SK-N-MC (cell line): ENCODE measurements around the gene HNRNPA1L2.

Source experiments
- DNase-seq: peaks from one replicate; pipeline ENCODE4 v3.0.0-alpha.2; 2011; ENCODE audit warnings: low read depth, low spot score
- H3K27ac ChIP-seq: fragments of 200-600 bp; sonication (generic); 2 replicates; pipeline ENCODE4 v1.5.1; 2016; ENCODE audit warnings: mixed run types
- H3K36me3 ChIP-seq: fragments of 200-600 bp; sonication (generic); 2 replicates; pipeline ENCODE4 v1.6.1; 2017; ENCODE audit warnings: antibody characterized with exemption, low read length, mixed read lengths; ENCODE audit not compliant: insufficient read depth
- H3K4me3 ChIP-seq: fragments of 200-600 bp; sonication (generic); 2 replicates; pipeline ENCODE4 v1.5.1; 2016
- H3K9ac ChIP-seq: fragments of 200-600 bp; sonication (generic); 2 replicates; pipeline ENCODE4 v1.8.0; 2017; ENCODE audit warnings: mixed run types, mixed read lengths; ENCODE audit not compliant: insufficient read length
- H3K9me3 ChIP-seq: fragments of 200-600 bp; sonication (generic); 2 replicates; pipeline ENCODE4 v1.6.1; 2017; ENCODE audit warnings: low read depth, mild to moderate bottlenecking, antibody characterized with exemption, low read length, moderate library complexity, mixed read lengths
- EZH2 ChIP-seq: fragments of 200-600 bp; sonication (generic); IDR thresholded peaks from one replicate; pipeline ENCODE4 v1.6.1; 2017; ENCODE audit warnings: antibody characterized with exemption
- FOXP2 ChIP-seq: optimal IDR thresholded peaks from 2 replicates; pipeline ENCODE3; 2011; ENCODE audit warnings: mild to moderate bottlenecking, moderate library complexity; ENCODE audit not compliant: insufficient read depth; ENCODE audit errors: extremely low read length, control extremely low read depth
- POLR2AphosphoS5 ChIP-seq: IDR thresholded peaks from 2 replicates; pipeline ENCODE4 v1.6.1; 2012; ENCODE audit warnings: mild to moderate bottlenecking, low read depth, low read length, borderline replicate concordance

Gene HNRNPA1L2

DNA sequence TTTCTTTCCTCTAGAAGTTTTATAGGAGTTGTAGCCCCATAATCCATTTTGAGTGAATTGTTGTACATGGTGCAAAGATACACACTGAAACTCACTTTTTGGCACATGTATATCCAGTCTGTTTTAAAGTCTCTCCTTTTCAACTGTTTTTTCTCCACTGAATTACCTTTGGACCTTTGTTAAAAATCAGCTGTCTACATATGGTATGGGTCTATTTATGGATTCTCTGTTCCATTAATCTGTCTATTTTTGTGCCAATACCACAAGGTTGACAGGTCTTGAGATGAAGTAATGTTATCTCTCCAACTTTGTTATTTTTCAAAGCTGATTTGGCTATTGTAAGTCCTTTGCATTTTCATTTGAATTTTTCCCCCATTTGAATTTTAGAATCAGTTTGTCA, 4.7 kb downstream of the HNRNPA1L2 start:
- H3K36me3 ChIP-seq = peaks cover 21% of the 10 kb centered on the region
- no peak overlapping the region for H3K9ac ChIP-seq
- TF ChIP-seq EZH2 (no peak), FOXP2 (no peak), POLR2AphosphoS5 (no peak)
- H3K4me3 ChIP-seq = no peak overlapping the region
- no peak overlapping the region for H3K27ac ChIP-seq
- DNase-seq = no peak
- H3K9me3 ChIP-seq = no peaks in the 10 kb centered on the region

DNA sequence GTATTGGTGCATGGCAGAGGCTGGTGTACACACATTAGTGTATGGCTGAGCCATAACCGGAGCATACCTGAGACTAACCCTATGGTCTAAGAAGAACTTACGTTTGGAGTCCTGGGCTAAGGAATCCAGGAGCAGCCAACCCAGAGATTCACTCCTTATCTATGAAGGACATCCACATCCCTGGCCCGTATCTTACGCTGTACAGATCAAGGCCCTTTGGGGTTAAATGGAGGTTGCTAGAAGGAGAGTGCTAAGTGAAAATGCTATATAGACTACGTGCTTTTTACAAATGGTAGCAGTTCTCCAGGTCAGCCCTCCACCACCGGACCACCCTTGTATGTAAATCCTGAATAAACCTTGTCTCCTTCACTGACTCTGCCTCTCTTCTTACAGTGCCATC, 8.5 kb downstream of the HNRNPA1L2 start:
- peaks cover 29% of the 10 kb centered on the region for H3K36me3 ChIP-seq
- H3K9ac ChIP-seq = peak overlapping the region; percentile 99
- no peak for TF ChIP-seq EZH2
- TF ChIP-seq POLR2AphosphoS5 = no peak
- no peak for TF ChIP-seq FOXP2
- H3K4me3 ChIP-seq = peak overlapping the region; percentile 94
- H3K9me3 ChIP-seq = no peaks in the 10 kb centered on the region
- DNase-seq = no peak
- H3K27ac ChIP-seq = no peak overlapping the region

DNA sequence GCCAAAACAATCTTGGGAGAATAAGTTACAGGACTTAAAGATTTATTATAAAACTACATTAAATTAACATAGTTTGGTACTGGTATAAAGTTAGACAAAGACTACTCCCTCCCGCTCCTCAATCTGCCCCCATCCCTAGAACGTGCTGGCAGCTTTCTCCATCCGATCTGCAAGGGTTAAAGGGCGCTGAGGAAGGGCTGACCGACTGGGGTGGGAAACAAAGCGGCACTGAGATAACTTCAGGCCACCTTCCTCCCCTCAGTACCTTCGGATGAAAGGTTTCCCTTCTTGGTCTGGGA, 9.6 kb downstream of the HNRNPA1L2 start:
- no peak for TF ChIP-seq FOXP2
- no peak for TF ChIP-seq POLR2AphosphoS5
- no peak for TF ChIP-seq EZH2
- Histone ChIP-seq H3K4me3 (peak overlapping the region; percentile 94), H3K36me3 (peaks cover 31% of the 10 kb centered on the region), H3K27ac (peak overlapping the region; percentile 99), H3K9ac (peak overlapping the region; percentile 99), H3K9me3 (no peaks in the 10 kb centered on the region)
- DNase-seq = no peak

DNA sequence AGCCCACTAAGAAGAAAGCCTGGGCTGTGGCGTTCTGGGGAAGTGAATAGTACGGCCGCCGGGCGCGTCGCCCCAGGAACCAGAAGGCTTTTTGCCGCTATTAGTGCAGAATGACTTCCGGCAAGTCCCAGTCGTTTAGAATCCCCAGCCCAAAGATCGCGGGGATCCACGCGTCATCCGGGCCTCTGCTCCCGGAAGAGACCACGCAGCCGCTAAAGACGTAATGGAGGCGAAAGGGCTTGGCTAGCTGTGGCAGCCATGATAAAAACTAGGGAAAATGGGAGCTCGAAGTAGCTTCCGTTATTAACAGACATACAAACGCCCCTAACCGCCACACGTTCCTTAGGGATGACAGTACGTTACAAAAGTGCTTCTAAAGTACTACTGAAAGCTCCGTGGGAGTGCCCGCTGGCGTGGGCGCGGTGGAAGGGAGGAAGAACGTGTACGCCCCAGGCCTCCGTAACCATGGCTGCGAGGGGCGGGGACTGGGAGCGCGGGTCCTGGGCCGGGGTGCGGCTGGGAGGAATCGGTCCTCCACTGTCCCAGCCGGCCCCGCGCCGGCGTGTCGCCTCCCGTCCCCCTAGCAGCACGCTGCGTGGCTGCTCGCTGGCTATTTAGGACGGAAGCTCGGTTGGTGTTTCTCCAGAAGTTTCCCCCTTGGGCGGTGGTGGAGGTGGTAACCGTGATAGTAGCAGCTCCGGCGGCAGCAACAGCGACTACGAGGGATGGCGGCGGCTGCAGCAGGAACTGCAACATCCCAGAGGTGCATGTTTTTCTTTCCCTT, 10.2 kb downstream of the HNRNPA1L2 start, which contains the start of gene SUGT1:
Gene SUGT1 (plus strand): TSS at position 641 of the 784 bp plus-strand sequence. CDS start 85 bp downstream, at position 726.
- peak within 1 kb of the TSS; percentile 99 for H3K27ac ChIP-seq
- peak within 1 kb of the TSS; percentile 99 for H3K9ac ChIP-seq
- H3K36me3 ChIP-seq = peaks cover 36% of the 10 kb centered on the region
- peak; percentile 91 for DNase-seq
- H3K9me3 ChIP-seq = no peaks in the 10 kb centered on the region
- H3K4me3 ChIP-seq = peak within 1 kb of the TSS; percentile 94
- TF ChIP-seq FOXP2 (no peak), POLR2AphosphoS5 (peak; percentile 90)

DNA sequence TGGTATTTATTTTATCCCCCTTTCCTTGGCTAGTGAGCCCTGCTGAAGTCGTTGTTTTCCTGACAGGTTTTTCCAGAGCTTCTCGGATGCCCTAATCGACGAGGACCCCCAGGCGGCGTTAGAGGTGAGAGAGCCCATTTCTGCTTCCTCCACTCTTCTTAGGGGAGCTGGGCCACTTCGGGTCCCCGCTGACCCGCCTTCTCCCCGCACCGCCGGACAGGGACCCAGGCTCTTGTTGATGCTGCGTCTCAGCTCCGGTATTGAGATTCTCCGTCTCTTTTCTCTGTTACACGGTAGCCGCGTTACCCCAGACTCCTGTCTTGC, 10.7 kb downstream of the HNRNPA1L2 start:
- peaks cover 42% of the 10 kb centered on the region for H3K36me3 ChIP-seq
- no peak for DNase-seq

DNA sequence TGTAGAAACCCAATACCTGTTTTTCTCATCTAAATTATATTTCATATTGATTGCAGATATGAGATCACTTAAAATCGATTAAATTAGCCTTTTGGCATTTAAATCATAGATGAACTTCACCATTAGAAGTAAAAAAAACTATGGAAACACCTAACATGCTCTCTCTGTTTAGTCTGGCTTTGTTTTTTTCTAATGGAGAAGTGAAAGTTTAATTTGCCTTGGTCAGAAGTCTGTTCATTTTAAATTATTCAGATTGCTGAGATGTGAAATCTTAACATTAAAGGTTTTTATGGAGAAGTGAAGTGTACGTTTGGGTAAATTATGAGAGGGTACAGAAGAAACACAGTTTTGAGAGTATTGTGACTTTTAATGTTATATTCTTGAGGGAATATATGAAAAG, 17.1 kb downstream of the HNRNPA1L2 start:
- Histone ChIP-seq H3K36me3 (peaks cover 72% of the 10 kb centered on the region), H3K9me3 (no peaks in the 10 kb centered on the region)
- DNase-seq = no peak

More for the DNA sequence above, 10.7 kb downstream of the HNRNPA1L2 start:
- Histone ChIP-seq H3K4me3 (peak overlapping the region; percentile 94), H3K9ac (peak overlapping the region; percentile 99), H3K9me3 (no peaks in the 10 kb centered on the region), H3K27ac (peak overlapping the region; percentile 99)
- TF ChIP-seq EZH2 = no peak
- TF ChIP-seq POLR2AphosphoS5 = no peak
- TF ChIP-seq FOXP2 = no peak

DNA sequence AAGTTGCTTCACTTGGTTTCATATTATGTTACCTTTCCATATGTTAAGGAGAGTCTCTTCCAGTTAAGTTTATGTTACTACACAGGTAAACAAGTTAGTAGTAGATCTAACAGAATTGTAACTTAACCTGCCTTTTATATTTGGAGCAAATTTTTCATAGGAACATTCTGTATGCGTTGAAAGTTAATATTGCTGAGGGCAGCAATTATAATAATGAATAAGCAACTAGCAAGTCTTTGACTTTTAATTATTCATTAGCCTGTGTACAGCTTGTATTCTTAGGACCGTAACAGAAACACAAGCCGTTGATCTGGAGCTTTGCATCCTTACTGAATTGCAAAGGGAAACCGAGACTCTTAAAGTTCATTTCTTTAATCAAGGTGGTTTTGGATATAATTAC, 22.0 kb downstream of the HNRNPA1L2 start:
- H3K4me3 ChIP-seq = no peak overlapping the region
- TF ChIP-seq FOXP2 = no peak
- no peak for TF ChIP-seq POLR2AphosphoS5
- TF ChIP-seq EZH2 = no peak
- H3K9ac ChIP-seq = peak overlapping the region; percentile 25
- H3K36me3 ChIP-seq = peaks cover 79% of the 10 kb centered on the region
- peak overlapping the region; percentile 67; the same call in 1 of the 2 replicates for H3K27ac ChIP-seq
- no peak for DNase-seq
- H3K9me3 ChIP-seq = no peaks in the 10 kb centered on the region

More for the DNA sequence above, 17.1 kb downstream of the HNRNPA1L2 start:
- Histone ChIP-seq H3K27ac (no peak overlapping the region), H3K4me3 (no peak overlapping the region), H3K9ac (peak overlapping the region; percentile 20)
- TF ChIP-seq POLR2AphosphoS5 = no peak

DNA sequence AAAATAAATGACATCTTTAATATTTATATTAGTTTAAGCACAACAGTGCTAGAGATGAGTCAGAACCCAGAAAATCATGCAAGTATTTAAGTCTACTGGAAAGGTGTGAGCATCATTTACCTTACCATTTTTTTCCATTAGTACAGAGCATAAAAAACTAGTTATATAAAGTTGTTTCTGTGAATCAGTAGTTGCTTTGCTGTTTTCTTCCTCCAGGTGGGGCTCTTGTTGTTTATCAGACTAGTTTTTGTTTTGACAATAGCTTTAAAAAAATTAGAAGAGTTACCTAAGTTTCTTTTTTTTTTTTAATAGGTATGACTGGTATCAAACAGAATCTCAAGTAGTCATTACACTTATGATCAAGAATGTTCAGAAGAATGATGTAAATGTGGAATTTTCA, 23.1 kb downstream of the HNRNPA1L2 start:
- TF ChIP-seq EZH2 = no peak
- TF ChIP-seq FOXP2 = no peak
- TF ChIP-seq POLR2AphosphoS5 = no peak
- no peak for DNase-seq
- H3K27ac ChIP-seq = no peak overlapping the region
- H3K4me3 ChIP-seq = no peak overlapping the region
- no peak overlapping the region for H3K9ac ChIP-seq
- no peaks in the 10 kb centered on the region for H3K9me3 ChIP-seq
- H3K36me3 ChIP-seq = peaks cover 78% of the 10 kb centered on the region

DNA sequence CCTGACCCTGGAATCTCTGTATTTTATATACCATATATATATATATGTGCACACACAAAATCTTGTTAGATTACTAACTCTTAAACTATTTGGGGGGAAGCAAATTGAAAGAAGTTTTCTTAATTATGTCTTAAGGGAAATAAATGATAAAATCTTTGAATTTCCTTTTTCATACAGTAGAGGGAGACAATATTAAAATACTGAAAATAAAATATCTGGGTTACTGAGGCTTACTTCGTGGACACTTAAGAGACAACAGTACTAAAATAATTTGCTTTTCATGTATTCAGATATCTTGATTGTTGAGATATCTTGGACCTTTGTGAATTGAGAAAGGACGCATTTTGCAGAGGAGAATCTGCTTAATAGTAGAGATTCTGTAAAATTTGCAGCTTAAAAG, 27.4 kb downstream of the HNRNPA1L2 start:
- Histone ChIP-seq H3K9me3 (no peaks in the 10 kb centered on the region), H3K9ac (peak overlapping the region; percentile 44), H3K4me3 (no peak overlapping the region), H3K36me3 (peaks cover 65% of the 10 kb centered on the region), H3K27ac (peak overlapping the region; percentile 57; the same call in 1 of the 2 replicates)
- TF ChIP-seq POLR2AphosphoS5 (no peak), FOXP2 (no peak), EZH2 (no peak)
- DNase-seq = no peak
